AG04450 (cell line): Measurements from ENCODE around the gene TMED10. TPM values are rescaled to one million over a fixed set of nuclear protein-coding genes. Genes with fewer than 3 reads are reported as not detected.

ENCODE experiments used
- CTCF ChIA-PET: fragments of 300-600, 350-600 bp; formaldehyde crosslinking; extraction: SDS; loops from one replicate; lab custom pipeline; 2022; ENCODE audit warnings: antibody characterized with exemption, inconsistent platforms; lab: Charles Lee
- POLR2A ChIA-PET: fragments of 350-600 bp; formaldehyde crosslinking; extraction: SDS; loops from one replicate; lab custom pipeline; 2021; ENCODE audit warnings: antibody characterized with exemption, inconsistent platforms; lab: Yijun Ruan, JAX
- DNase-seq: peaks from one replicate; pipeline ENCODE4 v3.0.0-alpha.2; 2011; ENCODE audit warnings: low read depth, low spot score
- H3K27ac ChIP-seq: one replicate; pipeline ENCODE4 v1.5.1; 2012; ENCODE audit warnings: low read depth, low read length, control low read depth
- H3K27me3 ChIP-seq: one replicate; pipeline ENCODE4 v1.6.0; 2012; ENCODE audit warnings: low read length; ENCODE audit not compliant: control insufficient read depth, insufficient read depth
- H3K4me3 ChIP-seq: 2 replicates; pipeline ENCODE4 v1.5.1; 2011; ENCODE audit warnings: mild to moderate bottlenecking, low read depth, low read length, control low read depth
- H3K9me3 ChIP-seq: 2 replicates; pipeline ENCODE4 v1.5.1; 2012; ENCODE audit warnings: low read length; ENCODE audit not compliant: control insufficient read depth, insufficient read depth
- polyA plus RNA-seq: library from polyadenylated mRNA; depleted of rRNA; stranded (reverse); fragments of >200 nt; gene quantifications from 2 replicates; pipeline ENCODE4 v1.2.3, GENCODE V29; 2011
- TF ChIP-seq, protein P1 (sequence below): IDR thresholded peaks from 2 replicates; pipeline ENCODE4 v1.5.1; 2011; ENCODE audit warnings: low read depth, low read length, control low read depth, inconsistent platforms

Gene TMED10
- polyA plus RNA-seq, 1 experiment: 414 TPM

GRCh38 chr14:75126679-75127473, 49.5 kb downstream of the TMED10 start, which contains the start of gene NEK9:
Gene NEK9, minus strand, starts transcription at chr14:75127048. Its CDS starts 127 bp downstream, at chr14:75126921.
- no peaks in the 10 kb centered on the region for H3K27me3 ChIP-seq
- H3K9me3 ChIP-seq: no peaks in the 10 kb centered on the region
- peak within 1 kb of the TSS; percentile 72 for H3K4me3 ChIP-seq
- peak within 1 kb of the TSS; percentile 66 for H3K27ac ChIP-seq
- TF ChIP-seq, protein P1, sequence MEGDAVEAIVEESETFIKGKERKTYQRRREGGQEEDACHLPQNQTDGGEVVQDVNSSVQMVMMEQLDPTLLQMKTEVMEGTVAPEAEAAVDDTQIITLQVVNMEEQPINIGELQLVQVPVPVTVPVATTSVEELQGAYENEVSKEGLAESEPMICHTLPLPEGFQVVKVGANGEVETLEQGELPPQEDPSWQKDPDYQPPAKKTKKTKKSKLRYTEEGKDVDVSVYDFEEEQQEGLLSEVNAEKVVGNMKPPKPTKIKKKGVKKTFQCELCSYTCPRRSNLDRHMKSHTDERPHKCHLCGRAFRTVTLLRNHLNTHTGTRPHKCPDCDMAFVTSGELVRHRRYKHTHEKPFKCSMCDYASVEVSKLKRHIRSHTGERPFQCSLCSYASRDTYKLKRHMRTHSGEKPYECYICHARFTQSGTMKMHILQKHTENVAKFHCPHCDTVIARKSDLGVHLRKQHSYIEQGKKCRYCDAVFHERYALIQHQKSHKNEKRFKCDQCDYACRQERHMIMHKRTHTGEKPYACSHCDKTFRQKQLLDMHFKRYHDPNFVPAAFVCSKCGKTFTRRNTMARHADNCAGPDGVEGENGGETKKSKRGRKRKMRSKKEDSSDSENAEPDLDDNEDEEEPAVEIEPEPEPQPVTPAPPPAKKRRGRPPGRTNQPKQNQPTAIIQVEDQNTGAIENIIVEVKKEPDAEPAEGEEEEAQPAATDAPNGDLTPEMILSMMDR: no peak
- ChIA-PET POLR2A (interaction anchor here (0.6 to 2.0 kb wide), 9 partner anchors 76 to 349 kb away, joined by 3 to 7 read pairs (median 3); no protein-coding TSS in a partner anchor), CTCF (interaction anchor here (0.6 to 1.0 kb wide), 5 partner anchors 176 to 244 kb away, joined by 3 to 4 read pairs (median 3); no protein-coding TSS in a partner anchor)
- DNase-seq: no peak

- no peaks in the 10 kb centered on the region for H3K9me3 ChIP-seq
- peak overlapping the region; percentile 47 for H3K27ac ChIP-seq
- ChIA-PET POLR2A (interaction anchor here (0.6 to 2.0 kb wide), 6 partner anchors 77 to 349 kb away, joined by 3 to 7 read pairs (median 4); no protein-coding TSS in a partner anchor), CTCF (interaction anchor here (0.7 to 0.9 kb wide), 3 partner anchors 178 to 182 kb away, joined by 3 read pairs; no protein-coding TSS in a partner anchor)
- TF ChIP-seq, protein P1: no peak
- DNase-seq: no peak
- peak overlapping the region; percentile 72 for H3K4me3 ChIP-seq
- no peaks in the 10 kb centered on the region for H3K27me3 ChIP-seq
These were observed 50.3 kb downstream of the TMED10 start for GRCh38 chr14:75126121-75126544.

GRCh38 chr14:75125617-75126016, 50.8 kb downstream of the TMED10 start:
- Histone ChIP-seq H3K9me3 (no peaks in the 10 kb centered on the region), H3K27ac (peak overlapping the region; percentile 47), H3K4me3 (peak overlapping the region; percentile 72), H3K27me3 (no peaks in the 10 kb centered on the region)
- CTCF ChIA-PET: interaction anchor here (0.6 to 1.3 kb wide), 3 partner anchors 177 to 178 kb away, joined by 3 to 6 read pairs (median 3); no protein-coding TSS in a partner anchor
- DNase-seq: no peak
- POLR2A ChIA-PET: no interaction called here
- TF ChIP-seq, protein P1: no peak

- ChIA-PET POLR2A (interaction anchor here (0.6 kb wide), 1 partner anchor 528 kb away, joined by 4 read pairs; no protein-coding TSS in a partner anchor), CTCF (no interaction called here)
- TF ChIP-seq, protein P1: no peak
- Histone ChIP-seq H3K27ac (no peak overlapping the region), H3K4me3 (no peak overlapping the region), H3K27me3 (no peaks in the 10 kb centered on the region), H3K9me3 (no peaks in the 10 kb centered on the region)
- DNase-seq: no peak
These were observed 52.4 kb downstream of the TMED10 start for GRCh38 chr14:75123991-75124390.

DNA sequence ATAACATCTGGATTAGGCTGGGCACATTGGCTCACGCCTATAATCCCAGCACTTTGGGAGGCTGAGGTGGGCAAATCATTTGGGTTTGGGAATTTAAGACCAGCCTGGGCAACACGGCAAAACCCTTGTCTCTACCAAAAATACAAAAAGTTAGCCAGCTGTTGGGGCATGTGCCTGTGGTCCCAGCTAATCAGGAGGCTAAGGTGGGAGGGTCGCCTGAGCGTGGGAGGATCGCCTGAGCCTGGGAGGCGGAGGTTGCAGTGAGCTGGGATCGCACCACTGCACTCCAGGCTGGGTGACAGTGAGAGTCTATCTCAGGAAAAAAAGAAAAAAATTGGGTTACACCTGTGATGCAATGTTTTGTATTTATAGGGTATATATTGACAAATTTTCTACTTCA, 54.9 kb downstream of the TMED10 start:
- POLR2A ChIA-PET: no interaction called here

More for the DNA sequence above, 54.9 kb downstream of the TMED10 start:
- CTCF ChIA-PET: no interaction called here
- Histone ChIP-seq H3K9me3 (no peaks in the 10 kb centered on the region), H3K27ac (no peak overlapping the region), H3K27me3 (no peaks in the 10 kb centered on the region), H3K4me3 (no peak overlapping the region)
- no peak for DNase-seq
- TF ChIP-seq, protein P1: no peak
